Measurements from ENCODE around the gene CABYR. TPM values are rescaled to one million over a fixed set of nuclear protein-coding genes. Genes with fewer than 3 reads are reported as not detected.

CABYR gene
- total RNA-seq, 2 donors from 2014 or later: 10.0 to 11.1 TPM

DNA sequence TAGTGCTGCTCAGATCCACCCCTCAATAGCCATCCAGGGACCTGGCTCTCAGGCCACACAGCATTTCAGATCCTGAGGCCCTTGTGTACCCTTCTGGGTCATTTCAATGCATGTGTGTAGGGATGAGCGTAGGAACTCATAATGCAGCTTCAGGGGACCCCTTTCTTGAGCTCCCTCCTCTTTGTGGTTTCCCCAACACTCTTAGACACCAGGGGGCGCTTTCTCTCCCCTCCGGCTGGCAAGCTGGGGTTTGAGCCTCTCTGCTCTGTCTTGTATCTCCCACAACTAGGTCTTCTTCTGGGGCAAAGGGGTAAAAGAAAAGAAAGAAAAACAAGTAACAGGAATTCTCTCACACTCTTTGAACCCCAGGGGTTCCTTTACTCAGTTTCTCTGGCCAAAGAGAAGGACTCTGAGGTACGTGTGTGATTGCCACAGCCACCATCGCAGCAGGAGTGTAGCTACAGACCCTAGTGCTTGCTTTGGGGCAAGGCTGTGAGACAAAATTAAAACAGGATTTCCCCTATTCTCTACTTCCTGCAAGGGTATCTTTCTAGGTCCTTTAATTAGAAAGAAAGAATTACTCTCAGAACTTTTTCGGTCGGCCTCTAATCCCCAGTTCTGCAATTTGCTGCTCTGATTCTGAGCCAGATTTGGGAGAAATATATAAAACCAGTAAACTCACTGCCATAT is 38.0 kb downstream of the CABYR start:
- Mint-ChIP-seq H3K36me3 (ENCODE audit: low read depth) (peaks cover 19% of the 10 kb centered on the region), H3K27ac (peak overlapping the region; percentile 67), H3K4me3 (no peak overlapping the region), H3K9me3 (no peaks in the 10 kb centered on the region), H3K4me1 (peaks cover 26% of the 10 kb centered on the region), H3K27me3 (ENCODE audit: insufficient read depth) (peaks cover 4% of the 10 kb centered on the region)
- Histone ChIP-seq H3K9me3 (ENCODE audit: control insufficient read depth, low read length) (no peaks in the 10 kb centered on the region), H3K9ac (ENCODE audit: extremely low read depth, low read length, poor library complexity, severe bottlenecking) (peak overlapping the region; percentile 27), H3K27ac (ENCODE audit: low read depth, low read length) (no peak overlapping the region), H3K36me3 (ENCODE audit: control insufficient read depth, insufficient read depth, low read length) (no peaks in the 10 kb centered on the region), H3K4me3 (ENCODE audit: low read length) (no peak overlapping the region), H3K4me1 (ENCODE audit: control insufficient read depth, insufficient read depth, low read length) (peaks cover 11% of the 10 kb centered on the region), H3K27me3 (ENCODE audit: control insufficient read depth, insufficient read depth, low read length, poor library complexity, severe bottlenecking) (peaks cover 12% of the 10 kb centered on the region)
- WGBS, 2 experiments (ENCODE audit: insufficient coverage in 1 of 2, insufficient read length in 1 of 2): 66 to 68% methylated on average over 4 to 7 of the region's 7 CpGs
- peak; percentile 93 for DNase-seq
- peak; percentile 94 for TF ChIP-seq CTCF (conservative IDR thresholded peaks at IDR 0.05)

DNA sequence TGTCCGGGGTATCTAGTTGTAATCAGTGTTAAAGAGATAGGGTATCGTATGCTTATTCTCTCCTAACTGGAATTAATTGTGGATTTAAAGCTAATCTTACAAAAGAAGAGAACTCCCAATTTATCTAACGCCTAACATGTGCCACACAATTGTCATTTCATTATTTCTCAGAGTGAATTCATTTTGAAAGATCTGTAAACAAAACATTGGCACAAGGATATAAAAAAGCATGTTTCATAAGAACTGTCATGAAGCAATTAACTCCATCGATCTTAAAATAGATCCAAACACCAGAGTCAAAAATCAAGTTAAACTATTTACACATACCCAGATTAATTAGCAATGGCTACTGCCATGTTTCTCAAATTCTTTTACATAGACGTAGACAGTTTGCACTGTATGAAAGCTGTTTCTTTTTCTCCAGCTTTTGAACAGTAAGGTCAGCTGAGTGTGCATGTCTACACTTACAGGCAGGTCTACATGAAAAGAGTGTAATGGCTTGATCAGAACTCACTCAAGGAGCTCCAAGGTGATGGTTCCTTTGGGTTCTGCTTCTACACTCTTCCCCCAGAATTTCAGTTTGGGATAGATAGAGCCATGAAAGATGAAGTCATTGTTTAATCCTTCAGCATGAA is 38.8 kb downstream of the CABYR start:
- Histone ChIP-seq H3K27me3 (ENCODE audit: control insufficient read depth, insufficient read depth, low read length, poor library complexity, severe bottlenecking) (peaks cover 19% of the 10 kb centered on the region), H3K27ac (ENCODE audit: low read depth, low read length) (no peak overlapping the region), H3K4me3 (ENCODE audit: low read length) (no peak overlapping the region), H3K36me3 (ENCODE audit: control insufficient read depth, insufficient read depth, low read length) (no peaks in the 10 kb centered on the region), H3K4me1 (ENCODE audit: control insufficient read depth, insufficient read depth, low read length) (peaks cover 11% of the 10 kb centered on the region), H3K9ac (ENCODE audit: extremely low read depth, low read length, poor library complexity, severe bottlenecking) (no peak overlapping the region), H3K9me3 (ENCODE audit: control insufficient read depth, low read length) (no peaks in the 10 kb centered on the region)
- H3K27me3 Mint-ChIP-seq (ENCODE audit: insufficient read depth): peaks cover 6% of the 10 kb centered on the region
- H3K4me3 Mint-ChIP-seq: no peak overlapping the region
- H3K9me3 Mint-ChIP-seq: no peaks in the 10 kb centered on the region
- peaks cover 26% of the 10 kb centered on the region for H3K4me1 Mint-ChIP-seq
- WGBS, 2 experiments (ENCODE audit: insufficient coverage in 1 of 2, insufficient read length in 1 of 2): 64 to 87% methylated on average over 2 to 3 of the region's 5 CpGs
- TF ChIP-seq CTCF (conservative IDR thresholded peaks at IDR 0.05): no peak
- H3K36me3 Mint-ChIP-seq (ENCODE audit: low read depth): peaks cover 15% of the 10 kb centered on the region
- peak overlapping the region; percentile 67 for H3K27ac Mint-ChIP-seq
- no peak for DNase-seq

DNA sequence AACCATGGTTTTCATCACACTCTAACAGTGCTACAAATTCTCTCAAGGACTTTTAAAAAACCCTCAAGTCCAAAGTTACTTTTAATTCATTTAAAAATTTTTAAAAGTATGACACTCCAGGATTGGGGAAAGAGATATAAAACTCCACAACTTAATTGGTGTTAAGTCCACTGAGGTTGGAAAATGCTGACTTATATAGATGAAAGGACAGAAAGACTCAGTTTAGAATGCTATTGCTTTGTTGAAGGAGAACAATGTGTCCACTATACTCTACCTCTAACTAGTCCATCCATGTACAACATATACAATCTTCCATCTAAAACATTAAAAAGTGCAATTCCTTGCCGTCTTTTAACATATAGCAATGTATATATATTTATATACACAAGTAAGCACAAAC is 41.2 kb downstream of the CABYR start:
- H3K9ac ChIP-seq (ENCODE audit: extremely low read depth, low read length, poor library complexity, severe bottlenecking): no peak overlapping the region
- H3K36me3 ChIP-seq (ENCODE audit: control insufficient read depth, insufficient read depth, low read length): no peaks in the 10 kb centered on the region
- peaks cover 22% of the 10 kb centered on the region for H3K4me1 Mint-ChIP-seq
- H3K4me3 ChIP-seq (ENCODE audit: low read length): no peak overlapping the region
- TF ChIP-seq CTCF (conservative IDR thresholded peaks at IDR 0.05): no peak
- H3K4me1 ChIP-seq (ENCODE audit: control insufficient read depth, insufficient read depth, low read length): peaks cover 11% of the 10 kb centered on the region
- WGBS, 2 experiments (ENCODE audit: insufficient coverage in 1 of 2, insufficient read length in 1 of 2): no CpG with 5 or more reads among the region's 1 CpG
- H3K27ac ChIP-seq (ENCODE audit: low read depth, low read length): no peak overlapping the region
- no peaks in the 10 kb centered on the region for H3K9me3 Mint-ChIP-seq
- peaks cover 24% of the 10 kb centered on the region for H3K27me3 ChIP-seq (ENCODE audit: control insufficient read depth, insufficient read depth, low read length, poor library complexity, severe bottlenecking)
- DNase-seq: no peak
- H3K27ac Mint-ChIP-seq: no peak overlapping the region
- peaks cover 9% of the 10 kb centered on the region for H3K36me3 Mint-ChIP-seq (ENCODE audit: low read depth)
- no peak overlapping the region for H3K4me3 Mint-ChIP-seq
- no peaks in the 10 kb centered on the region for H3K9me3 ChIP-seq (ENCODE audit: control insufficient read depth, low read length)
- peaks cover 6% of the 10 kb centered on the region for H3K27me3 Mint-ChIP-seq (ENCODE audit: insufficient read depth)
